Right atrium auricular region (tissue), 2 donors: ENCODE results near the gene GADD45A. TPM values are rescaled to one million over a fixed set of nuclear protein-coding genes. Genes with fewer than 3 reads are reported as not detected.
"Not testable (repeated sequence)": the region's sequence is repeated elsewhere in the genome, so short reads cannot be mapped to it uniquely, and the experiment has no call there.

Experiments
- DNase-seq: peaks from one replicate; pipeline ENCODE4 v3.0.0-alpha.2; 2019; ENCODE audit warnings: low spot score
- H3K27ac ChIP-seq, 2 donors: fragments of 200-600 bp; sonication (generic); 1 replicate in 1 of 2; 2 replicates in 1 of 2; pipeline ENCODE4 v1.5.1; 2016 to 2019
- H3K27me3 ChIP-seq, 2 donors: fragments of 200-600 bp; sonication (generic); one replicate each; pipeline versions ENCODE4 v1.5.1 to v1.6.0; 2017 to 2019
- H3K36me3 ChIP-seq: fragments of 200-600 bp; sonication (generic); one replicate; pipeline ENCODE4 v1.5.1; 2016
- H3K4me1 ChIP-seq, 2 donors: fragments of 200-600 bp; sonication (generic); one replicate each; pipeline versions ENCODE4 v1.5.1 to v1.6.0; 2017 to 2019
- H3K4me3 ChIP-seq, 2 donors: fragments of 200-600 bp; sonication (generic); 1 replicate in 1 of 2; 2 replicates in 1 of 2; pipeline ENCODE4 v1.5.1; 2017 to 2019; ENCODE audit warnings: mild to moderate bottlenecking in 1 of 2, moderate library complexity in 1 of 2
- H3K9me3 ChIP-seq, 2 donors: fragments of 200-600 bp; sonication (generic); one replicate each; pipeline ENCODE4 v1.5.1; 2019
- CTCF ChIP-seq, 2 donors: fragments of 200-600 bp; sonication (generic); IDR thresholded peaks; one replicate each; pipeline ENCODE4 v1.5.1; 2019; ENCODE audit warnings: antibody characterized with exemption in 2 of 2
- total RNA-seq, 2 donors: library from RNA; depleted of rRNA; stranded (reverse); fragments of >200 nt; gene quantifications; one replicate each; pipeline ENCODE4 v1.1.0, GENCODE V29; 2016

The GADD45A gene
- total RNA-seq, 2 donors from 2014 or later = 25.3 to 26.6 TPM

DNA sequence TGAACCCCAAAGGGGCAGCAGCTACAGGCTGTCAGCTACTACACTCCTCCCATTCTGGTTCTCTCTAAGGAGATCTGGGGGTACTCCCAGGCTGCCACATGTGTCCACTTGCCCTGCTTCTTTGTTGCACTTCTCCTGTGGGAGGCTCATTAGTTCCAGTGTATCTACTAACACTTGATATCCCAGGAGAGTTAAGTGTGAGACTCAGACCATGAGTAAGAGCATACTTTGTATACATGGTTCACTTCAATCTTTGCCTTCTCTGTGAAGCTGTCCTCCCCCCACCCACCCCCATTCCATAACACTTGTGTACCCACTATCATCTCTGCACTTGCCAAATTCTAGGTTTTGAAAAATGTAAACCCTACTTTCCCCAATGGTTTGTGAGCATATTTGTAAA, 34.9 kb upstream of the GADD45A start:
- Histone ChIP-seq H3K4me1 (peaks cover 0 to 25% of the 10 kb centered on the region in 2 donors), H3K27me3 (no peaks in the 10 kb centered on the region), H3K36me3 (no peaks in the 10 kb centered on the region), H3K9me3 (no peaks in the 10 kb centered on the region), H3K27ac (no peak overlapping the region), H3K4me3 (no peak overlapping the region)
- no peak for DNase-seq
- no peak for TF ChIP-seq CTCF (IDR thresholded peaks at IDR 0.05)

- Histone ChIP-seq H3K27me3 (no peaks in the 10 kb centered on the region), H3K4me1 (peaks cover 0 to 17% of the 10 kb centered on the region in 2 donors), H3K36me3 (no peaks in the 10 kb centered on the region), H3K4me3 (no peak overlapping the region), H3K9me3 (no peaks in the 10 kb centered on the region), H3K27ac (no peak overlapping the region)
- DNase-seq = no peak
- no peak for TF ChIP-seq CTCF (IDR thresholded peaks at IDR 0.05)
These were observed 34.0 kb upstream of the GADD45A start for GRCh38 chr1:67651031-67651430.

DNA sequence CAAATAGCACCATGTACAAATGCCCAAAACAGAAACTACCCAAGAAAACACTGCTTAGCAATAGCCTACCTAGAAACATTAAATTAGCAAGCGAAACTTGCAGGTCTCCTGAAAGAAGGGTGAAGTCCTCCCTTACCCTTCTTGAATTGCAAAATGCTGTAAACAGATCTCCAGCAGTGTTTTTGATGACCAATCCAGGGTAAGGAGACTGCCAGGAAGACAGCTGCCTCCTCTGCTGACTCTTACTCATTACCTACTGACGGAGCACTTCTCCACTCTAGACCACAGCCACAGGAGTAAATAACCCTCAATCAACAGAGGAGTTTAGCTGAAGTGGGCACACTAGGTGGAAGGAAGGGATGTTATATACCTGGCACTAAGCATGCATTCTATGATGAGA, 32.2 kb upstream of the GADD45A start:
- H3K36me3 ChIP-seq = no peaks in the 10 kb centered on the region
- H3K4me3 ChIP-seq = no peak overlapping the region
- no peak overlapping the region for H3K27ac ChIP-seq
- no peaks in the 10 kb centered on the region for H3K4me1 ChIP-seq
- TF ChIP-seq CTCF (IDR thresholded peaks at IDR 0.05) = no peak
- no peaks in the 10 kb centered on the region for H3K9me3 ChIP-seq
- H3K27me3 ChIP-seq = no peaks in the 10 kb centered on the region
- DNase-seq = no peak

DNA sequence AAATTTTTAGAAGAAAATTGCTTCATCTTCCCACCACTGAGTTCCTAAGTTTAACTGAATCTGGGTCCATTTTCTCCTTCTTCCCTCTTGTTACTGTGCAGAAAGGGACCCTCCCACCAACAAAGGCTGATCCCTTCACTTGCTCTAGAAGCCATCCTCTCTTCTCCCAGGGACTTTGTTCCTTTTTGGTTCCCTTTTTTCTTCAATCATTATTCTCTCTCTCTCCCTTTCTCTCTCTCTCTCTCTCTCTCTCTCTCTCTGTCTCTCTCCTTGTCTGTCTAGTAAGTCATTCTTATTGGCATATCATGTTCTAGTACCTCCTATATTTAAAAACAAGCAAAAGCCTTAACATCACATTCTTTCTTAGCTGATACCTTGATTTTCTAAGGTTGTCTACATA, 31.7 kb upstream of the GADD45A start:
- TF ChIP-seq CTCF (IDR thresholded peaks at IDR 0.05) = no peak
- Histone ChIP-seq H3K27ac (no peak overlapping the region), H3K36me3 (no peaks in the 10 kb centered on the region)

DNA sequence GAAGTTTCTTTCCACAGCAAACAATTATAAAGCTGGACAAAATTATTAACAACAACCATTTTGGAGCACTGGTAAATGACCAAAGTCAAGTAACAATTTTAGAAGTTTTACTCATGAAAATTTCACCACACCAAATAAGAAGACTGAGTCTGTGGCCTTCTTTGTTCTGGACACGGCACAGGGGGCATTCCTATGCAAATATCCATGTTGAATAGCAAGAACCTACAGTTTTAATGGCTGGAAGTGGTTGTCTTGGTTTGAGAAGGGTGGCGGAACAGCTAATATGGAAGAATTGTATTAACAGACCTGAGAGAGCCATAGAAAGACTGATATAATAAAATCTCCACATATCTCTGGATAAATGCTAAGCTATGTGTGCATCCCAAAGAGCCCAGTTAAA, 29.4 kb upstream of the GADD45A start:
- Histone ChIP-seq H3K36me3 (no peaks in the 10 kb centered on the region), H3K4me1 (no peaks in the 10 kb centered on the region), H3K27me3 (no peaks in the 10 kb centered on the region), H3K4me3 (no peak overlapping the region), H3K27ac (no peak overlapping the region), H3K9me3 (no peaks in the 10 kb centered on the region)
- no peak for DNase-seq
- TF ChIP-seq CTCF (IDR thresholded peaks at IDR 0.05) = no peak

More for the DNA sequence above, 31.7 kb upstream of the GADD45A start:
- DNase-seq = no peak
- H3K27me3 ChIP-seq = no peaks in the 10 kb centered on the region
- no peaks in the 10 kb centered on the region for H3K4me1 ChIP-seq
- H3K4me3 ChIP-seq = no peak overlapping the region
- H3K9me3 ChIP-seq = no peaks in the 10 kb centered on the region

DNA sequence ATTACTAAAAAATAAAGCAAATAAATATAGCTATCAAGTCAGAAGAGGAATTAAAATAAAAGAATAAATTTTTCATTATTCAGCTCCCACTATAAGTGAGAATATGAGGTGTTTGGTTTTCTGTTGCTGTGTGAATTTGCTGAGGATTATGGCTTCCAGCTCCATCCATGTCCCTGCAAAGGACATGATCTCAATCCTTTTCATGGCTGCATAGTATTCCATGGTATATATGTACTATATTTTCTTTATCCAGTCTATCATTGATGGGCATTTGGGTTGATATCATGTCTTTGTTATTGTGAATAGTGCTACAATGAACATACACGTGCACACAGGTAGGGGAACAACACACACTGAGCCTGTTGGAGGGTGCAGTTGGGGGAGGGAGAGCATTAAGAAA, 27.8 kb upstream of the GADD45A start:
- not testable (repeated sequence) for H3K4me3 ChIP-seq, H3K9me3 ChIP-seq, H3K27me3 ChIP-seq, H3K4me1 ChIP-seq, H3K36me3 ChIP-seq, DNase-seq, H3K27ac ChIP-seq
